Keratinocyte (primary cell): Measurements from ENCODE around the gene ASCC2. TPM values are rescaled to one million over a fixed set of nuclear protein-coding genes. Genes with fewer than 3 reads are reported as not detected.

Experiments used
- DNase-seq: peaks from one replicate; pipeline ENCODE4 v3.0.0-alpha.2; 2011; ENCODE audit warnings: low read depth, missing footprints, low spot score
- FAIRE-seq: peaks from 2 replicates; lab custom pipeline; 2011; peaks lifted over from hg19 to GRCh38; lab: Jason Lieb, UNC
- H2AFZ ChIP-seq: 2 replicates; pipeline ENCODE4 v1.6.0; 2012; ENCODE audit warnings: low read length, control low read depth, inconsistent platforms; ENCODE audit not compliant: control insufficient read depth
- H3K27ac ChIP-seq: 2 replicates; pipeline ENCODE4 v1.5.1; 2011; ENCODE audit warnings: low read length; ENCODE audit not compliant: control insufficient read depth, insufficient read depth
- H3K27me3 ChIP-seq: 3 replicates; pipeline ENCODE4 v1.6.0; 2011; ENCODE audit warnings: low read length; ENCODE audit not compliant: control insufficient read depth, insufficient read depth; ENCODE audit errors: extremely low read depth
- H3K36me3 ChIP-seq, 2 experiments: 2 replicates in 1 of 2; 3 replicates in 1 of 2; pipeline ENCODE4 v1.5.1; 2011; ENCODE audit warnings: low read length in 2 of 2, mild to moderate bottlenecking in 1 of 2; ENCODE audit not compliant: control insufficient read depth in 2 of 2, insufficient read depth in 2 of 2; ENCODE audit errors: extremely low read depth in 1 of 2
- H3K4me1 ChIP-seq: 3 replicates; pipeline ENCODE4 v1.5.1; 2011; ENCODE audit warnings: low read length; ENCODE audit not compliant: control insufficient read depth, insufficient read depth; ENCODE audit errors: extremely low read depth
- H3K4me2 ChIP-seq: 3 replicates; pipeline ENCODE4 v1.6.0; 2011; ENCODE audit warnings: low read depth, low read length; ENCODE audit not compliant: control insufficient read depth, insufficient read depth; ENCODE audit errors: extremely low read depth
- H3K4me3 ChIP-seq, 3 experiments: fragments of 200-600 bp in 1 of 3; sonication (generic) in 1 of 3; 2 replicates in 2 of 3; 3 replicates in 1 of 3; pipeline ENCODE4 v1.5.1; 2011 to 2016; ENCODE audit warnings: low read length in 3 of 3, mild to moderate bottlenecking in 3 of 3, control low read depth in 2 of 3, inconsistent platforms in 1 of 3, low read depth in 1 of 3, mixed read lengths in 1 of 3, mixed run types in 1 of 3, moderate library complexity in 1 of 3; ENCODE audit not compliant: control insufficient read depth in 2 of 3, insufficient read depth in 2 of 3; ENCODE audit errors: extremely low read depth in 1 of 3
- H3K79me2 ChIP-seq: 2 replicates; pipeline ENCODE4 v1.6.0; 2012; ENCODE audit warnings: low read length; ENCODE audit not compliant: control insufficient read depth, insufficient read depth
- H3K9ac ChIP-seq: 3 replicates; pipeline ENCODE4 v1.6.0; 2011; ENCODE audit warnings: low read length; ENCODE audit not compliant: control insufficient read depth, insufficient read depth; ENCODE audit errors: extremely low read depth
- H3K9me1 ChIP-seq: 3 replicates; pipeline ENCODE4 v1.6.0; 2011; ENCODE audit warnings: low read length; ENCODE audit not compliant: control insufficient read depth, insufficient read depth; ENCODE audit errors: extremely low read depth
- H3K9me3 ChIP-seq: 2 replicates; pipeline ENCODE4 v1.5.1; 2012; ENCODE audit warnings: low read depth, low read length; ENCODE audit not compliant: control insufficient read depth
- H4K20me1 ChIP-seq: 3 replicates; pipeline ENCODE4 v1.6.0; 2011; ENCODE audit warnings: low read length; ENCODE audit not compliant: control insufficient read depth, insufficient read depth; ENCODE audit errors: extremely low read depth
- EZH2 ChIP-seq: IDR thresholded peaks from one replicate; pipeline ENCODE4 v1.6.1; 2012; ENCODE audit warnings: inconsistent platforms, mild to moderate bottlenecking, low read length, moderate library complexity
- dilution Hi-C: fragments of 300-500 bp; cut with MboI; formaldehyde crosslinking; loops from one replicate; pipeline ENCODE4 v1.7.0; 2020; ENCODE audit warnings: low sequenced_read_pairs; ENCODE audit not compliant: extremely low pct_ligation_motif_present
- polyA plus RNA-seq, 5 experiments: library from polyadenylated mRNA; depleted of rRNA in 3 of 5; stranded (reverse) in 3 of 5; stranded (forward) in 1 of 5; unstranded in 1 of 5; fragments of >200 nt; gene quantifications; 1 replicate in 1 of 5; 2 replicates in 3 of 5; 3 replicates in 1 of 5; pipeline versions ENCODE4 v1.2.1 to v1.2.3, GENCODE V29; 2011 to 2012; ENCODE audit warnings: missing spikeins in 2 of 5, low read depth in 1 of 5, low replicate concordance in 1 of 5
- TF ChIP-seq, protein P1 (sequence below), 3 experiments: IDR thresholded peaks in 1 of 3; conservative IDR thresholded peaks in 1 of 3; optimal IDR thresholded peaks in 1 of 3; 2 replicates in 2 of 3; 3 replicates in 1 of 3; pipeline versions ENCODE3 to v1.5.1; 2011; ENCODE audit warnings: low read length in 3 of 3, mild to moderate bottlenecking in 3 of 3, moderate library complexity in 2 of 3, control low read depth in 1 of 3, inconsistent platforms in 1 of 3; ENCODE audit not compliant: insufficient read depth in 2 of 3; ENCODE audit errors: extremely low read depth in 1 of 3

ASCC2 gene
- polyA plus RNA-seq, 1 donor (not counting 4 experiments of a cell fraction or from before 2014, with no cell fraction given), result 51.3 TPM

DNA sequence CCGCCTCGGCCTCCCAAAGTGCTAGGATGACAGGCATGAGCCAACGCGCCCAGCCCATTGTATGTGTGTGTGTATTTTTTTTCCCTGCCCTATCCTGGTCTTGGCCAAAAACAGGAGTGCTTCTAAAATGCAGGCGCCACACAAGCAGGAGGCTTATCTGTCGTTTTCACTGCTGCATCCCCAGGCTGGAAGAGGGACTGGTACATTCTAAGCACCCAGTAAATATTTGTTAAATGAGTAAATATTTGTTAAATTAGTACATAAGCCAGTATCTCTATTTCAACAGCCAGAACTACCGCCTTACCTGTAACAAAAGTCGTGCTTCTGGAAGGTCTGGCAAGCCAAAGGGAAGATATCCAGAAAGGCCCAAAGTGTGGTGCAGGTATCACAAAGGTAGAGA lies 24.9 kb downstream of the ASCC2 start:
- H3K4me2 ChIP-seq, result no peak overlapping the region
- H3K27ac ChIP-seq, result no peak overlapping the region
- no peak overlapping the region for H3K9ac ChIP-seq
- no peak for TF ChIP-seq EZH2
- TF ChIP-seq, protein P1, sequence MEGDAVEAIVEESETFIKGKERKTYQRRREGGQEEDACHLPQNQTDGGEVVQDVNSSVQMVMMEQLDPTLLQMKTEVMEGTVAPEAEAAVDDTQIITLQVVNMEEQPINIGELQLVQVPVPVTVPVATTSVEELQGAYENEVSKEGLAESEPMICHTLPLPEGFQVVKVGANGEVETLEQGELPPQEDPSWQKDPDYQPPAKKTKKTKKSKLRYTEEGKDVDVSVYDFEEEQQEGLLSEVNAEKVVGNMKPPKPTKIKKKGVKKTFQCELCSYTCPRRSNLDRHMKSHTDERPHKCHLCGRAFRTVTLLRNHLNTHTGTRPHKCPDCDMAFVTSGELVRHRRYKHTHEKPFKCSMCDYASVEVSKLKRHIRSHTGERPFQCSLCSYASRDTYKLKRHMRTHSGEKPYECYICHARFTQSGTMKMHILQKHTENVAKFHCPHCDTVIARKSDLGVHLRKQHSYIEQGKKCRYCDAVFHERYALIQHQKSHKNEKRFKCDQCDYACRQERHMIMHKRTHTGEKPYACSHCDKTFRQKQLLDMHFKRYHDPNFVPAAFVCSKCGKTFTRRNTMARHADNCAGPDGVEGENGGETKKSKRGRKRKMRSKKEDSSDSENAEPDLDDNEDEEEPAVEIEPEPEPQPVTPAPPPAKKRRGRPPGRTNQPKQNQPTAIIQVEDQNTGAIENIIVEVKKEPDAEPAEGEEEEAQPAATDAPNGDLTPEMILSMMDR (optimal IDR thresholded peaks at IDR 0.05 in 1 of 3, IDR thresholded peaks at IDR 0.05 in 1 of 3, conservative IDR thresholded peaks at IDR 0.05 in 1 of 3; ENCODE audit: extremely low read depth in 1 of 3, insufficient read depth in 2 of 3, low read length in 3 of 3), result no peak
- H3K27me3 ChIP-seq, result no peaks in the 10 kb centered on the region
- dilution Hi-C loops, result no loop called here
- no peak overlapping the region for H3K4me3 ChIP-seq
- DNase-seq (no peak), FAIRE-seq (no peak)
- peaks cover 21 to 46% of the 10 kb centered on the region in 2 experiments for H3K36me3 ChIP-seq
- H3K79me2 ChIP-seq, result no peaks in the 10 kb centered on the region
- H3K9me3 ChIP-seq, result no peaks in the 10 kb centered on the region
- H4K20me1 ChIP-seq, result no peaks in the 10 kb centered on the region
- no peak overlapping the region for H2AFZ ChIP-seq
- H3K4me1 ChIP-seq, result peaks cover 20% of the 10 kb centered on the region
- H3K9me1 ChIP-seq, result peaks cover 4% of the 10 kb centered on the region

DNA sequence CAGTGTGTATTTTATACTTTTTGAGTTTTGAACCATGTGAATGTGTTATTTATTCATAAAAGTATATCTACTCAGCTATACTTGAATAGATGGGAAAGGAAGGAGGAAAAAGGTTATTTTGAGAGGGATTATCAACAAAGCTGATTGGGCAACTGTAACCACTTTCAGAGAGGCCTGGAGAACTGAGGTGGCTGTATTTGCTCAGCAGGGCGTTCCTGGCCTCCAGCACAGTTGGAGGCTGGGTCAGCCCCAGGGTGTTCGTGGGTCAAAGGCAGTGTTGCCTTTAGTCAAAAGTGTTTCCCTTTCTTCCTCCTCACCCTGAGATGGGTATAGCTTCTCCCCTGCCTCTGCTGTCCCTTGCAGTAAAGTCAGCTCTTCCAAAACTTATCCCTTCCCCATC lies 26.7 kb downstream of the ASCC2 start:
- peaks cover 32 to 53% of the 10 kb centered on the region in 2 experiments for H3K36me3 ChIP-seq
- no peak for DNase-seq
- no peak for FAIRE-seq

More for the DNA sequence above, 26.7 kb downstream of the ASCC2 start:
- H3K9ac ChIP-seq, result no peak overlapping the region
- H3K27ac ChIP-seq, result no peak overlapping the region
- TF ChIP-seq, protein P1 (optimal IDR thresholded peaks at IDR 0.05 in 1 of 3, IDR thresholded peaks at IDR 0.05 in 1 of 3, conservative IDR thresholded peaks at IDR 0.05 in 1 of 3; ENCODE audit: extremely low read depth in 1 of 3, insufficient read depth in 2 of 3, low read length in 3 of 3), result no peak
- no peak for TF ChIP-seq EZH2
- dilution Hi-C loops, result no loop called here
- H3K79me2 ChIP-seq, result no peaks in the 10 kb centered on the region
- no peak overlapping the region for H2AFZ ChIP-seq
- no peak overlapping the region for H3K4me2 ChIP-seq
- H3K9me1 ChIP-seq, result peaks cover 4% of the 10 kb centered on the region
- no peaks in the 10 kb centered on the region for H3K9me3 ChIP-seq
- no peak overlapping the region for H3K4me3 ChIP-seq
- H3K27me3 ChIP-seq, result no peaks in the 10 kb centered on the region
- peaks cover 7% of the 10 kb centered on the region for H3K4me1 ChIP-seq
- no peaks in the 10 kb centered on the region for H4K20me1 ChIP-seq
